PC-3 (cell line): ENCODE measurements around the gene HMCN1.

Experiments used
- EZH2 ChIP-seq: fragments of 300-600 bp; sonication (generic); IDR thresholded peaks from one replicate; pipeline ENCODE4 v1.6.1; 2017; ENCODE audit warnings: antibody characterized with exemption, mild to moderate bottlenecking, low read length; ENCODE audit not compliant: unreplicated experiment
- EZH2phosphoT487 ChIP-seq: fragments of 300-600 bp; sonication (generic); IDR thresholded peaks from 2 replicates; pipeline ENCODE4 v1.6.1; 2018; ENCODE audit warnings: mild to moderate bottlenecking, antibody characterized with exemption, low read length, borderline replicate concordance
- TF ChIP-seq, protein P1 (sequence below): fragments of 300-600 bp; sonication (generic); conservative IDR thresholded peaks from 2 replicates; pipeline ENCODE4 v1.5.1; 2017; ENCODE audit warnings: antibody characterized with exemption, low read depth, mild to moderate bottlenecking, low read length

DNA sequence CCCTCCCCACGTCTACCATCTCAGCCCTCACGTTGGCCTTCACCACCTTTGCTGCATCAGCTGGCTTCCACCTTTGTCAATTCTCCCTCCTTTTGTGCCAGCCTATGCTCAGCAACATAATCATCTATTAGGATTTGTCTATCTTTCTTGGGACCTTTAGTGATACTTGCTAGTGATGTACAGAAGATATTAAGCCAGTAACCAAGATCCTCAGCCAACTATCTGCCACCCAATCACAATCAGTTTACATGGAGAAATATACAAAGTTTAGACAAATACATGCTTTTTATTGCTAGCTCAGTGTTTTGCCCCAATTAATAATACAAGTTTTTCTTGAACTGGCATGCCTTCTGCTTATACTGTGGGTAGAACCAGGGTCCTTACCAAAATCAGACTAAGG, 468.6 kb downstream of the HMCN1 start:
- TF ChIP-seq EZH2, result no peak
- TF ChIP-seq, protein P1, sequence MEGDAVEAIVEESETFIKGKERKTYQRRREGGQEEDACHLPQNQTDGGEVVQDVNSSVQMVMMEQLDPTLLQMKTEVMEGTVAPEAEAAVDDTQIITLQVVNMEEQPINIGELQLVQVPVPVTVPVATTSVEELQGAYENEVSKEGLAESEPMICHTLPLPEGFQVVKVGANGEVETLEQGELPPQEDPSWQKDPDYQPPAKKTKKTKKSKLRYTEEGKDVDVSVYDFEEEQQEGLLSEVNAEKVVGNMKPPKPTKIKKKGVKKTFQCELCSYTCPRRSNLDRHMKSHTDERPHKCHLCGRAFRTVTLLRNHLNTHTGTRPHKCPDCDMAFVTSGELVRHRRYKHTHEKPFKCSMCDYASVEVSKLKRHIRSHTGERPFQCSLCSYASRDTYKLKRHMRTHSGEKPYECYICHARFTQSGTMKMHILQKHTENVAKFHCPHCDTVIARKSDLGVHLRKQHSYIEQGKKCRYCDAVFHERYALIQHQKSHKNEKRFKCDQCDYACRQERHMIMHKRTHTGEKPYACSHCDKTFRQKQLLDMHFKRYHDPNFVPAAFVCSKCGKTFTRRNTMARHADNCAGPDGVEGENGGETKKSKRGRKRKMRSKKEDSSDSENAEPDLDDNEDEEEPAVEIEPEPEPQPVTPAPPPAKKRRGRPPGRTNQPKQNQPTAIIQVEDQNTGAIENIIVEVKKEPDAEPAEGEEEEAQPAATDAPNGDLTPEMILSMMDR, result no peak
- TF ChIP-seq EZH2phosphoT487, result no peak
